Heart right ventricle (tissue), 16 donors: ENCODE data around the gene SLC11A1. TPM values are rescaled to one million over a fixed set of nuclear protein-coding genes. Genes with fewer than 3 reads are reported as not detected.

Experiments used
- ATAC-seq, 8 donors: fragments of 200-7000 bp; cut with Tn5 transposase; one replicate each; pipeline ENCODE4 v1.9.1; 2020; ENCODE audit warnings: mild to moderate bottlenecking in 8 of 8, moderate library complexity in 8 of 8, moderate number of reproducible peaks in 1 of 8
- DNase-seq, 2 donors: peaks; one replicate each; pipeline ENCODE4 v3.0.0-alpha.2; 2020
- H3K27ac ChIP-seq, 10 donors: fragments of 200-600 bp; sonication (generic) in 2 of 10; one replicate each; pipeline versions ENCODE4 v1.5.0 to v1.8.0; 2020 to 2022; ENCODE audit warnings: mild to moderate bottlenecking in 3 of 10
- H3K27me3 ChIP-seq, 7 donors: fragments of 200-600 bp; one replicate each; pipeline ENCODE4 v1.8.0; 2021 to 2022; ENCODE audit warnings: mild to moderate bottlenecking in 2 of 7
- H3K36me3 ChIP-seq, 9 donors: fragments of 200-600 bp; sonication (generic) in 1 of 9; one replicate each; pipeline versions ENCODE4 v1.5.0 to v1.8.0; 2020 to 2022; ENCODE audit warnings: mild to moderate bottlenecking in 2 of 9
- H3K4me1 ChIP-seq, 9 donors: fragments of 200-600 bp; sonication (generic) in 1 of 9; one replicate each; pipeline versions ENCODE4 v1.5.0 to v1.8.0; 2020 to 2022; ENCODE audit warnings: mild to moderate bottlenecking in 4 of 9
- H3K4me3 ChIP-seq, 10 donors: fragments of 200-600 bp; sonication (generic) in 2 of 10; one replicate each; pipeline versions ENCODE4 v1.5.0 to v1.8.0; 2020 to 2022; ENCODE audit warnings: mild to moderate bottlenecking in 7 of 10, moderate library complexity in 2 of 10
- H3K9me3 ChIP-seq, 11 donors: fragments of 200-600 bp in 10 of 11; sonication (generic) in 2 of 11; one replicate each; pipeline versions ENCODE4 v1.5.0 to v1.8.0; 2013 to 2022; ENCODE audit warnings: mild to moderate bottlenecking in 2 of 11, control low read depth in 1 of 11, moderate library complexity in 1 of 11
- WGBS, 2 donors: extraction: QIAGEN DNeasy Blood & Tissue Kit; methylation state at CpG; one replicate each; pipeline ENCODE4 v1.1.7; 2013; ENCODE audit warnings: inconsistent platforms in 1 of 2; 5-methylcytosine and 5-hydroxymethylcytosine counted together
- intact Hi-C, 10 donors: fragments of 100-400 bp; cut with DNase I; formaldehyde crosslinking; loops; one replicate each; pipeline versions ENCODE4 v1.11.1 to v1.14.2; 2022
- polyA plus RNA-seq, 2 donors: library from polyadenylated mRNA; stranded (reverse); fragments of 200-250 nt; gene quantifications; one replicate each; pipeline ENCODE4 v1.2.3, GENCODE V29; 2013
- total RNA-seq, 10 donors: library from RNA; stranded (reverse); fragmentation: NEBNext Ultra II Directional in 3 of 10; extraction: Animal tissue kit (Norgen Biotek cat#: 25700) in 3 of 10; gene quantifications; one replicate each; pipeline versions ENCODE4 v1.2.1 to v1.2.4, GENCODE V29; 2021 to 2023
- TF ChIP-seq, protein P1 (sequence below), 9 donors: fragments of 200-600 bp; sonication (generic) in 2 of 9; IDR thresholded peaks; one replicate each; pipeline versions ENCODE4 v1.5.0 to v1.8.0; 2021 to 2022; ENCODE audit warnings: antibody characterized with exemption in 9 of 9, mild to moderate bottlenecking in 5 of 9, moderate library complexity in 1 of 9
- donor health status: Arrhythmogenic right ventricular cardiomyopathy.
- donor health status: ischemic (EF 13 %, LVEDD 7.1; RV severe dilation, severe dysfunction).
- donor health status: healthy with polysubstance abuse.
- donor health status: DM: no; HTN: yes; CAD: no.
- donor health status: DM: no; HTN: no; CAD: no.
- donor health status: ischemic (EF 25% LVEDD 6.9; RV normal size, moderate dysfunction).
- donor health status: ischemic (EF 25% LVEDD 5.7; RV mildly dilated, moderate dysfunction).
- donor health status: healthy.
- donor health status: DM: yes; HTN: yes; CAD: no.
- donor health status: Ischemic cardiomyopathy.
- donor health status: ischemic (EF 35%, LVEDD 5.7; RV mildly dilated, moderate dysfunction).
- donor health status: nonischemic (EF 11% LVEDD 7.7; RV severe dilation, severe dysfunction).
- donor health status: DM: yes; HTN: yes; CAD: no.
- donor health status: PGD.
- donor health status: ischemic (EF 29% LVEDD 5.4; RV normal size, mild dysfunction).
- donor health status: nonischemic (EF 23%, LVEDD 6.1; RV moderate dilation, normal function).

The SLC11A1 gene
- total and polyA plus RNA-seq, 12 donors, result 0.64 to 9.1 (median 4.4) TPM

DNA sequence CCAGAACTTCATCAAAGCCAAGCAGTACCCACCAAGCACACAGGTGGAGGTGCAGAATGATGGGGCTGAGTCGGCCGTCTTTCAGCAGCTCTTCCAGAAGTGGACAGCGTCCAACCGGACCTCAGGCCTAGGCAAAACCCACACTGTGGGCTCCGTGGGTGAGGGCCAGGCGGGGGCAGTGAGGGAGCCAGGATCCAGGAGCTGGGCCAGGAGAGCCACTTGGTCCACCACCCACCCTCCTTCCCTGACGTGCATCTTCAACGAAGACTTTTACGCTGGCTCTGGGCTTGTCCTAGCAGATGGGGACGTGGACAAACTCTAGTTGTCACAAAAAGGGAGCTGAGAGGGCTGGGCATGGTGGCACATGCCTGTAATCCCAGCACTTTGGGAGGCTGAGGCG lies 48.6 kb downstream of the SLC11A1 start:
- no peak for DNase-seq
- Histone ChIP-seq H3K36me3 (no peaks in the 10 kb centered on the region), H3K27me3 (no peaks in the 10 kb centered on the region), H3K27ac (no peak overlapping the region), H3K9me3 (no peaks in the 10 kb centered on the region), H3K4me1 (no peaks in the 10 kb centered on the region), H3K4me3 (no peak overlapping the region)
- TF ChIP-seq, protein P1, sequence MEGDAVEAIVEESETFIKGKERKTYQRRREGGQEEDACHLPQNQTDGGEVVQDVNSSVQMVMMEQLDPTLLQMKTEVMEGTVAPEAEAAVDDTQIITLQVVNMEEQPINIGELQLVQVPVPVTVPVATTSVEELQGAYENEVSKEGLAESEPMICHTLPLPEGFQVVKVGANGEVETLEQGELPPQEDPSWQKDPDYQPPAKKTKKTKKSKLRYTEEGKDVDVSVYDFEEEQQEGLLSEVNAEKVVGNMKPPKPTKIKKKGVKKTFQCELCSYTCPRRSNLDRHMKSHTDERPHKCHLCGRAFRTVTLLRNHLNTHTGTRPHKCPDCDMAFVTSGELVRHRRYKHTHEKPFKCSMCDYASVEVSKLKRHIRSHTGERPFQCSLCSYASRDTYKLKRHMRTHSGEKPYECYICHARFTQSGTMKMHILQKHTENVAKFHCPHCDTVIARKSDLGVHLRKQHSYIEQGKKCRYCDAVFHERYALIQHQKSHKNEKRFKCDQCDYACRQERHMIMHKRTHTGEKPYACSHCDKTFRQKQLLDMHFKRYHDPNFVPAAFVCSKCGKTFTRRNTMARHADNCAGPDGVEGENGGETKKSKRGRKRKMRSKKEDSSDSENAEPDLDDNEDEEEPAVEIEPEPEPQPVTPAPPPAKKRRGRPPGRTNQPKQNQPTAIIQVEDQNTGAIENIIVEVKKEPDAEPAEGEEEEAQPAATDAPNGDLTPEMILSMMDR (IDR thresholded peaks at IDR 0.05), result no peak
- intact Hi-C loops, result no loop called here
- ATAC-seq, result no peak
- WGBS, 2 donors, result 92 to 96% methylated on average over 11 of the region's 11 CpGs

DNA sequence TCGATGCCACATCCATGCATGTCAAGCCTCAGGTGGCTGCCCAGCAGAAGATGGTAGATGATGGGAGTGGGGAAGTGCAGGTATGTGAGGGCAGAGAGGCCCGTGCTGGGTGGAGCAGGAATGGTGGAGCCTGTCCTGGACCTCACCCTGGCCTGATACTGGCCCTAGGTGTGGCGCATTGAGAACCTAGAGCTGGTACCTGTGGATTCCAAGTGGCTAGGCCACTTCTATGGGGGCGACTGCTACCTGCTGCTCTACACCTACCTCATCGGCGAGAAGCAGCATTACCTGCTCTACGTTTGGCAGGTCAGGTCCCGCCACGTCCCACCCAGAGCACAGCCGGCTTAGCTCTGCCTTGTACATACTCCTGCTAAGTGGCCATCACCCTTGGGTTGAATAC lies 49.8 kb downstream of the SLC11A1 start:
- intact Hi-C loops, result no loop called here
- H3K9me3 ChIP-seq, result no peaks in the 10 kb centered on the region

DNA sequence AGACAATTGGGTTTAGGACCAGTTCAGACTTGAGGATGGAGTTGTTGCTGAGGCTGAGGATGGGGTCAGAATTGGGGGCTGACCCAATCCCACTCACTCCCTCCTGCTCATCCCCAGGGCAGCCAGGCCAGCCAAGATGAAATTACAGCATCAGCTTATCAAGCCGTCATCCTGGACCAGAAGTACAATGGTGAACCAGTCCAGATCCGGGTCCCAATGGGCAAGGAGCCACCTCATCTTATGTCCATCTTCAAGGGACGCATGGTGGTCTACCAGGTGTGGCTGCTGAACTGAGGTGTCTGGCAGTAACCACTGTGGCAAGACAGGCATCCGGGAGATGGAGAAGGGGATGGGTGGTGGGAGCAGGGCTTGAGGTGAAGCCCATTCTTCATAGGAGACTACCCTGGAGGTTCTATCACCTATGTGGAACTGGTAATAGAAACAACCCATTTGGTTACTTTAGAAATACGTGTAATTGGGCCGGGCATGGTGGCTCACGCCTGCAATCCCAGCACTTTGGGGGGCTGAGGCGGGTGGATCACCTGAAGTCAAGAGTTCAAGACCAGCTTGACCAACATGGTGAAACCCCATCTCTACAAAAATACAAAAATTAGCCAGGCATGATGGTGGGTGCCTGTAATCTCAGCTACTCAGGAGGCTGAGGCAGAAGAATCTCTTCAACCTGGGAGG lies 50.7 kb downstream of the SLC11A1 start:
- no peaks in the 10 kb centered on the region for H3K9me3 ChIP-seq
- TF ChIP-seq, protein P1 (IDR thresholded peaks at IDR 0.05), result no peak
- ATAC-seq (no peak), DNase-seq (no peak)
- H3K36me3 ChIP-seq, result no peaks in the 10 kb centered on the region
- intact Hi-C loops, result no loop called here
- no peak overlapping the region for H3K27ac ChIP-seq
- peaks cover 0 to 5% (median 0%) of the 10 kb centered on the region in 9 donors for H3K4me1 ChIP-seq
- H3K4me3 ChIP-seq, result no peak overlapping the region
- no peaks in the 10 kb centered on the region for H3K27me3 ChIP-seq
- WGBS, 2 donors, result 92% methylated on average over 8 of the region's 8 CpGs

More for the DNA sequence above, 49.8 kb downstream of the SLC11A1 start:
- WGBS, 2 donors, result 80 to 92% methylated on average over 10 of the region's 10 CpGs
- ATAC-seq (peak in 1 of 8 donors; percentile 18), DNase-seq (no peak)
- no peaks in the 10 kb centered on the region for H3K27me3 ChIP-seq
- H3K4me3 ChIP-seq, result no peak overlapping the region
- peaks cover 0 to under 1% (median 0%) of the 10 kb centered on the region in 9 donors for H3K4me1 ChIP-seq
- no peaks in the 10 kb centered on the region for H3K36me3 ChIP-seq
- no peak overlapping the region for H3K27ac ChIP-seq
- TF ChIP-seq, protein P1 (IDR thresholded peaks at IDR 0.05), result no peak

DNA sequence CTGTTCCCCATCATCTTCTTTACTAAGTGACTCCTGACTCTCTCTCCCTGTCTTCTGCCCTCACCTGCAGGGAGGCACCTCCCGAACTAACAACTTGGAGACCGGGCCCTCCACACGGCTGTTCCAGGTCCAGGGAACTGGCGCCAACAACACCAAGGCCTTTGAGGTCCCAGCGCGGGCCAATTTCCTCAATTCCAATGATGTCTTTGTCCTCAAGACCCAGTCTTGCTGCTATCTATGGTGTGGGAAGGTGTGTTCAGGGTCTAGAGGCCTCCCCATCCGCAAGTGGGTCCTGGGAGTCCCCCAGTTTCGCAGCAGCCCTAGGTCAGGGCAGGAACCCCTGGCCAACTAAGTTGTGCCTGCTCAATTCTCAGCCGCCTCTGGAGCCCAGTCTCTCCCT lies 52.4 kb downstream of the SLC11A1 start:
- DNase-seq, result no peak
- Histone ChIP-seq H3K4me3 (no peak overlapping the region), H3K27me3 (no peaks in the 10 kb centered on the region), H3K36me3 (no peaks in the 10 kb centered on the region), H3K9me3 (no peaks in the 10 kb centered on the region), H3K27ac (no peak overlapping the region), H3K4me1 (peaks cover 0 to 5% (median 0%) of the 10 kb centered on the region in 9 donors)
- intact Hi-C loops, result no loop called here
- ATAC-seq, result no peak
- TF ChIP-seq, protein P1 (IDR thresholded peaks at IDR 0.05), result no peak
- WGBS, 2 donors, result 91 to 95% methylated on average over 9 of the region's 9 CpGs
